Endothelial cell of umbilical vein (primary cell): ENCODE results near the gene MYEOV. TPM values are rescaled to one million over a fixed set of nuclear protein-coding genes. Genes with fewer than 3 reads are reported as not detected.
A peak's percentile ranks its signal among the peaks of the same experiment; 100 is the strongest.

Experiments
- BruUV-seq: library from RNA; stranded (reverse); fragments of 400-500 nt; replicated peaks from 2 replicates; lab custom pipeline; 2021; lab: Mats Ljungman, UMichigan
- CTCF ChIA-PET: fragments of 300-600, 350-600 bp; sonication (Branson Sonifier 250); formaldehyde crosslinking; loops from one replicate; lab custom pipeline; 2021; ENCODE audit warnings: antibody characterized with exemption, inconsistent platforms; lab: Charles Lee
- POLR2A ChIA-PET: fragments of 300-600, 350-600 bp; sonication (Branson Sonifier 250); formaldehyde crosslinking; loops from one replicate; lab custom pipeline; 2021; ENCODE audit warnings: antibody characterized with exemption, inconsistent platforms; lab: Charles Lee
- DNase-seq: peaks from one replicate; pipeline ENCODE4 v3.0.0-alpha.2; 2011; ENCODE audit warnings: low read depth, low spot score
- FAIRE-seq: peaks from 2 replicates; lab custom pipeline; 2011; peaks lifted over from hg19 to GRCh38; lab: Jason Lieb, UNC
- H2AFZ ChIP-seq: 2 replicates; pipeline ENCODE4 v1.6.0; 2012; ENCODE audit warnings: low read depth, low read length, control low read depth, inconsistent platforms
- H3K27ac ChIP-seq: 2 replicates; pipeline ENCODE4 v1.5.1; 2011; ENCODE audit warnings: low read depth, mild to moderate bottlenecking, control low read depth, low read length, moderate library complexity; ENCODE audit not compliant: insufficient read depth
- H3K27me3 ChIP-seq, 2 experiments: 2 replicates each; pipeline versions ENCODE4 v1.6.0 to v1.6.1; 2011; ENCODE audit warnings: low read length in 2 of 2, mixed read lengths in 1 of 2; ENCODE audit not compliant: control insufficient read depth in 2 of 2, insufficient read depth in 2 of 2
- H3K36me3 ChIP-seq, 2 experiments: 2 replicates in 1 of 2; 3 replicates in 1 of 2; pipeline ENCODE4 v1.5.1; 2011; ENCODE audit warnings: low read length in 2 of 2, mild to moderate bottlenecking in 1 of 2, moderate library complexity in 1 of 2; ENCODE audit not compliant: control insufficient read depth in 2 of 2, insufficient read depth in 2 of 2; ENCODE audit errors: extremely low read depth in 1 of 2
- H3K4me1 ChIP-seq: 3 replicates; pipeline ENCODE4 v1.5.1; 2011; ENCODE audit warnings: mild to moderate bottlenecking, low read length; ENCODE audit not compliant: control insufficient read depth, insufficient read depth; ENCODE audit errors: extremely low read depth
- H3K4me2 ChIP-seq: 2 replicates; pipeline ENCODE4 v1.6.1; 2011; ENCODE audit warnings: low read length, control low read depth, mixed read lengths; ENCODE audit not compliant: insufficient read depth
- H3K4me3 ChIP-seq, 3 experiments: fragments of 200-600 bp in 1 of 3; sonication (generic), shearing (Covaris generic) in 1 of 3; replicated peaks in 1 of 3; 2 replicates each; pipeline ENCODE4 v1.5.1; 2011 to 2016; ENCODE audit warnings: control low read depth in 3 of 3, low read length in 3 of 3, mild to moderate bottlenecking in 2 of 3, inconsistent platforms in 1 of 3, low read depth in 1 of 3, moderate library complexity in 1 of 3; ENCODE audit not compliant: insufficient read depth in 1 of 3
- H3K79me2 ChIP-seq: 2 replicates; pipeline ENCODE4 v1.6.0; 2012; ENCODE audit warnings: low read length, inconsistent platforms; ENCODE audit not compliant: control insufficient read depth, insufficient read depth
- H3K9ac ChIP-seq: replicated peaks from 2 replicates; pipeline ENCODE3; 2011; ENCODE audit warnings: low read length, control low read depth; ENCODE audit not compliant: insufficient read depth; ENCODE audit errors: extremely low read depth
- H3K9me1 ChIP-seq: replicated peaks from 3 replicates; pipeline ENCODE4 v1.6.0; 2011; ENCODE audit warnings: mild to moderate bottlenecking, low read length; ENCODE audit not compliant: control insufficient read depth, insufficient read depth; ENCODE audit errors: extremely low read depth
- H3K9me3 ChIP-seq: replicated peaks from 2 replicates; pipeline ENCODE4 v1.5.1; 2012; ENCODE audit warnings: low read length, inconsistent platforms; ENCODE audit not compliant: control insufficient read depth, insufficient read depth
- H4K20me1 ChIP-seq: replicated peaks from 2 replicates; pipeline ENCODE3; 2011; ENCODE audit warnings: mild to moderate bottlenecking, low read length; ENCODE audit not compliant: control insufficient read depth, insufficient read depth; ENCODE audit errors: extremely low read depth
- FOS ChIP-seq: IDR thresholded peaks from 2 replicates; pipeline ENCODE4 v1.6.1; 2011; ENCODE audit warnings: mild to moderate bottlenecking, low read length, moderate library complexity, borderline replicate concordance; ENCODE audit not compliant: insufficient read depth
- GATA2 ChIP-seq: IDR thresholded peaks from 2 replicates; pipeline ENCODE4 v1.7.0; 2011; ENCODE audit warnings: low read depth, mild to moderate bottlenecking, moderate library complexity, mixed read lengths, low read length; ENCODE audit not compliant: insufficient read length, insufficient read depth
- JUN ChIP-seq: IDR thresholded peaks from 2 replicates; pipeline ENCODE4 v1.6.1; 2011; ENCODE audit warnings: borderline replicate concordance, low read depth; ENCODE audit not compliant: insufficient read length, insufficient read depth
- MYC ChIP-seq: IDR thresholded peaks from one replicate; pipeline ENCODE4 v1.6.1; 2011; ENCODE audit warnings: mild to moderate bottlenecking, low read depth, low read length
- POLR2A ChIP-seq: IDR thresholded peaks from 2 replicates; pipeline ENCODE4 v1.6.1; 2012; ENCODE audit warnings: low read depth, mild to moderate bottlenecking, control low read depth, low read length
- POLR2AphosphoS5 ChIP-seq: IDR thresholded peaks from 2 replicates; pipeline ENCODE4 v1.6.1; 2012; ENCODE audit warnings: low read depth, mild to moderate bottlenecking, control low read depth, low read length, moderate library complexity; ENCODE audit not compliant: insufficient read depth
- dilution Hi-C: fragments of 300-500 bp; cut with MboI; formaldehyde crosslinking; loops from one replicate; pipeline ENCODE4 v1.15.0; 2019; ENCODE audit warnings: low sequenced_read_pairs; ENCODE audit not compliant: extremely low pct_ligation_motif_present
- intact Hi-C: fragments of 100-400 bp; cut with micrococcal nuclease; formaldehyde crosslinking; loops from one replicate; pipeline ENCODE4 v1.10.0; 2022
- polyA plus RNA-seq, 4 experiments: library from polyadenylated mRNA; depleted of rRNA in 3 of 4; stranded (reverse) in 3 of 4; unstranded in 1 of 4; fragments of >200 nt; gene quantifications; 2 replicates each; pipeline versions ENCODE4 v1.2.1 to v1.2.3, GENCODE V29; 2011 to 2012; ENCODE audit warnings: missing spikeins in 1 of 4
- total RNA-seq: library from RNA; stranded (reverse); gene quantifications from 2 replicates; pipeline ENCODE4 v1.2.3, GENCODE V29; 2021

The MYEOV gene
- total and polyA plus RNA-seq, 2 donors (not counting 3 experiments of a cell fraction or from before 2014, with no cell fraction given), result 3.8 to 14.4 TPM

GRCh38 chr11:69296890-69297786, 3.2 kb downstream of the MYEOV start:
- FAIRE-seq, result peak; percentile 98
- peak overlapping the region; percentile 98 for H3K27ac ChIP-seq
- H3K9me1 ChIP-seq, result no peaks in the 10 kb centered on the region
- BruUV-seq, result no TSS peak
- ChIA-PET POLR2A (interaction anchor here (1.7 to 1.8 kb wide), 2 partner anchors 15 to 24 kb away, joined by 6 read pairs; no protein-coding TSS in a partner anchor), CTCF (interaction anchor here (1.0 to 4.7 kb wide), 9 partner anchors 15 to 346 kb away, joined by 3 to 25 read pairs (median 8); no protein-coding TSS in a partner anchor)
- dilution Hi-C loops (no loop called here), intact Hi-C loops (loop anchor here (1.0 to 10.0 kb wide), 8 partner anchors 15 to 344 kb away; partner anchors contain the start of gene CCND1)
- DNase-seq, result peak; percentile 98
- no peaks in the 10 kb centered on the region for H4K20me1 ChIP-seq
- H3K4me1 ChIP-seq, result peaks cover 63% of the 10 kb centered on the region
- H2AFZ ChIP-seq, result no peak overlapping the region
- H3K36me3 ChIP-seq, result no peaks in the 10 kb centered on the region
- no peaks in the 10 kb centered on the region for H3K9me3 ChIP-seq
- H3K9ac ChIP-seq, result peak overlapping the region; percentile 81
- H3K4me2 ChIP-seq, result peak overlapping the region; percentile 46
- H3K79me2 ChIP-seq, result peaks cover 39% of the 10 kb centered on the region
- TF ChIP-seq GATA2 (peak; percentile 88), FOS (peak; percentile 89), POLR2A (no peak), MYC (no peak), JUN (peak; percentile 62), POLR2AphosphoS5 (peak; percentile 94)
- no peaks in the 10 kb centered on the region for H3K27me3 ChIP-seq
- H3K4me3 ChIP-seq, result peak overlapping the region in 1 of 3 experiments; percentile 29
